ENCODE measurements around the gene STRN. TPM values are rescaled to one million over a fixed set of nuclear protein-coding genes. Genes with fewer than 3 reads are reported as not detected.

The STRN gene
- 24.7 and 24.9 TPM in 2 replicates for total RNA-seq

- peak within 1 kb of the TSS; percentile 99 for H3K27ac Mint-ChIP-seq
- ATAC-seq (ENCODE audit: low read depth) (peak; percentile 91), DNase-seq (peak; percentile 100)
- peaks cover 7% of the 10 kb centered on the region for H3K36me3 Mint-ChIP-seq (ENCODE audit: low read depth)
- H3K4me1 Mint-ChIP-seq: peaks cover 45% of the 10 kb centered on the region
- TF ChIP-seq CTCF (IDR thresholded peaks at IDR 0.05): no peak
- ChIA-PET CTCF (no interaction called here), POLR2A (interaction anchor here (0.6 to 1.8 kb wide), 17 partner anchors 9 to 1784 kb away, joined by 3 to 17 read pairs (median 4); partner anchors contain the start of genes CEBPZ, EIF2AK2, GPATCH11 and HEATR5B)
- no peaks in the 10 kb centered on the region for H3K9me3 Mint-ChIP-seq
- H3K4me3 Mint-ChIP-seq: peak within 1 kb of the TSS; percentile 97
- intact Hi-C loops (cut with micrococcal nuclease): loop anchor here (1.0 to 5.0 kb wide), 8 partner anchors 46 to 1567 kb away; partner anchors contain the start of genes ATL2, CEBPZOS, FEZ2 and GPATCH11
- H3K27me3 Mint-ChIP-seq: no peaks in the 10 kb centered on the region
These were observed at the start of gene STRN for GRCh38 chr2:36966370-36967235. STRN (minus strand) TSS chr2:36966536; CDS start chr2:36966463, 73 bp downstream.

- H3K9me3 Mint-ChIP-seq: no peaks in the 10 kb centered on the region
These were observed 46.9 kb upstream of the STRN start for GRCh38 chr2:37013315-37013641.

GRCh38 chr2:37011130-37011529 lies 44.8 kb upstream of the STRN start:
- Mint-ChIP-seq H3K9me3 (no peaks in the 10 kb centered on the region), H3K27ac (peak overlapping the region; percentile 71), H3K27me3 (no peaks in the 10 kb centered on the region), H3K4me3 (peak overlapping the region; percentile 64), H3K4me1 (peaks cover 44% of the 10 kb centered on the region), H3K36me3 (ENCODE audit: low read depth) (peaks cover 57% of the 10 kb centered on the region)
- DNase-seq (no peak), ATAC-seq (ENCODE audit: low read depth) (peak; percentile 56)
- intact Hi-C loops (cut with micrococcal nuclease): loop anchor here (5.0 kb wide), 2 partner anchors 71 to 1366 kb away; partner anchors contain the start of genes ATL2, GPATCH11 and HEATR5B
- no peak for TF ChIP-seq CTCF (IDR thresholded peaks at IDR 0.05)
- CTCF ChIA-PET: no interaction called here
- POLR2A ChIA-PET: interaction anchor here (1.1 kb wide), 1 partner anchor 45 kb away, joined by 6 read pairs; the partner anchor contains the start of gene STRN

More at GRCh38 chr2:37013315-37013641, 46.9 kb upstream of the STRN start:
- ATAC-seq (ENCODE audit: low read depth) (peak; percentile 31), DNase-seq (no peak)
- H3K27ac Mint-ChIP-seq: peak overlapping the region; percentile 80
- intact Hi-C loops (cut with micrococcal nuclease): loop anchor here (1.0 to 5.0 kb wide), 4 partner anchors 8 to 1364 kb away; partner anchors contain the start of genes ATL2, GPATCH11 and HEATR5B
- ChIA-PET POLR2A (interaction anchor here (0.7 to 1.8 kb wide), 5 partner anchors 46 to 304 kb away, joined by 3 to 17 read pairs (median 5); partner anchors contain the start of genes GPATCH11, HEATR5B and STRN), CTCF (no interaction called here)
- H3K27me3 Mint-ChIP-seq: no peaks in the 10 kb centered on the region
- H3K4me1 Mint-ChIP-seq: peaks cover 44% of the 10 kb centered on the region
- peaks cover 56% of the 10 kb centered on the region for H3K36me3 Mint-ChIP-seq (ENCODE audit: low read depth)
- TF ChIP-seq CTCF (IDR thresholded peaks at IDR 0.05): no peak
- H3K4me3 Mint-ChIP-seq: no peak overlapping the region

- no peak for DNase-seq
- TF ChIP-seq CTCF (IDR thresholded peaks at IDR 0.05): no peak
- ATAC-seq (ENCODE audit: low read depth): peak; percentile 80
- intact Hi-C loops (cut with micrococcal nuclease): loop anchor here (1.0 kb wide), 2 partner anchors 8 to 220 kb away; no protein-coding TSS in a partner anchor
- CTCF ChIA-PET: no interaction called here
- no peaks in the 10 kb centered on the region for H3K27me3 Mint-ChIP-seq
- peak overlapping the region; percentile 72 for H3K27ac Mint-ChIP-seq
- peak overlapping the region; percentile 61 for H3K4me3 Mint-ChIP-seq
- POLR2A ChIA-PET: no interaction called here
- H3K9me3 Mint-ChIP-seq: no peaks in the 10 kb centered on the region
- H3K36me3 Mint-ChIP-seq (ENCODE audit: low read depth): peaks cover 72% of the 10 kb centered on the region
- H3K4me1 Mint-ChIP-seq: peaks cover 23% of the 10 kb centered on the region
These were observed 39.0 kb upstream of the STRN start for GRCh38 chr2:37005118-37005868.

Measured in activated B cell treated with CpG ODN at 0.5 μM for 24 hours (primary cell).